HL-60 (cell line): ENCODE results near the gene MARCHF9.

Experiments
- CTCF ChIP-seq: IDR thresholded peaks from one replicate; pipeline ENCODE4 v1.5.1; 2011; ENCODE audit warnings: low read length, control low read depth, inconsistent platforms; ENCODE audit not compliant: insufficient read depth
- GABPA ChIP-seq: IDR thresholded peaks from 2 replicates; pipeline ENCODE4 v1.6.1; 2012; ENCODE audit warnings: low read depth
- POLR2AphosphoS5 ChIP-seq: IDR thresholded peaks from 2 replicates; pipeline ENCODE4 v1.6.1; 2012; ENCODE audit warnings: low read depth
- REST ChIP-seq: IDR thresholded peaks from 2 replicates; pipeline ENCODE4 v1.6.1; 2012; ENCODE audit warnings: low read depth; ENCODE audit not compliant: insufficient replicate concordance

GRCh38 chr12:57744194-57744776 is 10.6 kb upstream of the MARCHF9 start:
- TF ChIP-seq CTCF: no peak
- TF ChIP-seq GABPA: no peak
- TF ChIP-seq POLR2AphosphoS5: no peak
- no peak for TF ChIP-seq REST
